OCI-LY1 (cell line): ENCODE results near the gene ALPI.

Experiments
- EZH2 ChIP-seq: fragments of 200-600 bp; sonication (generic), shearing (Covaris generic); IDR thresholded peaks from 2 replicates; pipeline ENCODE4 v1.8.0; 2017; ENCODE audit warnings: borderline replicate concordance, mixed run types, mild to moderate bottlenecking, antibody characterized with exemption, low read length, moderate library complexity, mixed read lengths
- TF ChIP-seq, protein P1 (sequence below): fragments of 200-600 bp; sonication (generic), shearing (Covaris generic); IDR thresholded peaks from 2 replicates; pipeline ENCODE4 v1.5.1; 2017; ENCODE audit warnings: mild to moderate bottlenecking, antibody characterized with exemption, low read length, moderate library complexity, mixed read lengths

DNA sequence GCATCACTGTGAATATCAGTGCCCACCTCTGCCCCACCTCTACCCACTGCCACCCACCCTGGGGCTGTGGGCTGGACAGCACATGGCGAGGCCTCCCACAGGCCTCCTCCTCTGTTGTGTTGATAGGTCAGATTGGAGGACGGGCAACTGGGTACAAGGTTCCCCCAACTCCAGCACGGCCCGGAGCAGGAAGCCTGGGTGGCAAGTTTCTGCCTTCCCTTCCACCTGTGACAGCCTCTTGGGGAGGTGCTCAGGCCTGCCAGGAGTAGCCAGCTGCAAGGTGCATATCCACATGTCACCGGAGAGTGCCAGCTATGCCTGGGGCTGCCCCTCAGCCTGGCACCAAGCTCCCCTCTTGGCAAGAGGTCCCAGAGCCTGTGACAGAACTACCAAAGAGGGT is 38.6 kb downstream of the ALPI start:
- TF ChIP-seq EZH2, result no peak
- TF ChIP-seq, protein P1, sequence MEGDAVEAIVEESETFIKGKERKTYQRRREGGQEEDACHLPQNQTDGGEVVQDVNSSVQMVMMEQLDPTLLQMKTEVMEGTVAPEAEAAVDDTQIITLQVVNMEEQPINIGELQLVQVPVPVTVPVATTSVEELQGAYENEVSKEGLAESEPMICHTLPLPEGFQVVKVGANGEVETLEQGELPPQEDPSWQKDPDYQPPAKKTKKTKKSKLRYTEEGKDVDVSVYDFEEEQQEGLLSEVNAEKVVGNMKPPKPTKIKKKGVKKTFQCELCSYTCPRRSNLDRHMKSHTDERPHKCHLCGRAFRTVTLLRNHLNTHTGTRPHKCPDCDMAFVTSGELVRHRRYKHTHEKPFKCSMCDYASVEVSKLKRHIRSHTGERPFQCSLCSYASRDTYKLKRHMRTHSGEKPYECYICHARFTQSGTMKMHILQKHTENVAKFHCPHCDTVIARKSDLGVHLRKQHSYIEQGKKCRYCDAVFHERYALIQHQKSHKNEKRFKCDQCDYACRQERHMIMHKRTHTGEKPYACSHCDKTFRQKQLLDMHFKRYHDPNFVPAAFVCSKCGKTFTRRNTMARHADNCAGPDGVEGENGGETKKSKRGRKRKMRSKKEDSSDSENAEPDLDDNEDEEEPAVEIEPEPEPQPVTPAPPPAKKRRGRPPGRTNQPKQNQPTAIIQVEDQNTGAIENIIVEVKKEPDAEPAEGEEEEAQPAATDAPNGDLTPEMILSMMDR, result no peak
